Kidney glomerular epithelial cell (primary cell): Measurements from ENCODE around the gene CLDN22.

ENCODE experiments used
- DNase-seq: peaks from one replicate; lab custom pipeline; 2025; lab: John Stamatoyannopoulos, UW

Gene CLDN22

DNA sequence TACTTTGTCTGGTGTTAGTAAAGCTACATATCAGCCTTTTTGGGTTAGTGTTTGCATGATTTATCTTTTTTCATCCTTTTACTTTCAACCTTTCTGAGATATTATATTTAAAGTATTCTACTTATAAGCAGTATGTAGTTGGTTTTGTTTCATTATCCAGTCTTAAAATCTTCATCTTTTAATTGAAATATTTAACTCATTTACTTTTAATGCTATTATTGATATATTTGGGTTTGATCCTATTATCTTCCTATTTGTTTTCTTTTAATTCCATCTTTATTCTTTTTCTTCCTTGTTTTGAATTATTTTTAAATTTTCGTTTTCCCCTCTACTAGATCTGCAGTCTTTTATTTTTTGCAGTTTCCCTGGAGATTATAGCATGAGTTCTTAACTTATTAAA, 44.0 kb downstream of the CLDN22 start:
- DNase-seq = no peak

DNA sequence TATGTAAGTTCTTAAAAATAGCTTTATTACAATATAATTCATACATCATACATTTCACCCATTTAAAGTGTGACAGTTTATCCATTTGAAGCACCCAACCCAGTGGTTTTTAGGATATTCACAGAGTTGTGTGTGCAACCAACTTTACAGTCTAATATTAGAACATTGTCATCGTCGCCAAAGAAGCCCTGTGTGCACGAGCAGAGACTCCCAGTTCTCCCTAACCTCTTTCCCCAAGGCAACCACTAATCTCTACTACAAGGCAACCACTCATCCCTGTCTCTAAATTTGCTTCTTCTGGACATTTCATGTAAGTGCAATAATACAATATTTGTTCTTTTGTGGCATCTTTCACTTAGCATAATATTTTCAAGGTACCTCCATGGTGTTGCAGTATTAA, 47.7 kb downstream of the CLDN22 start:
- DNase-seq = no peak

DNA sequence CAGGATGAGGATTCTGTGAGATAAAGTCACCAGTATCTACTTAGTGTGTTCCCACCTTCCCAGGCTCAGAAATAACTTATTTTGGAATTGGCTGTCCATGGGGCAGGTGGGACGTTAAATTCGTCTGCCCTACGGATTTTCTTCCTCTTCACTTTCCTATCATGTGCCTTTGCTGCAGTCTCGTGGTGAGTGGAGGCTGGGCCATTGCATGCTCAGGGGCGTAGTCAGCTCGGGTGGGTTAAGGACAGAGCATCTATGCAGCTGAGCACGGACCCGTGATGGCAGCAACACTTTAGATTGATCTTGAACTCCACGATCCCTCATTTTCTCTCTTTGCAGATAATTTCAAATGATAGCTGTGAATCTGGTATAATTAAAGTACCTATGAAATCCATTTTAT, 51.5 kb downstream of the CLDN22 start:
- no peak for DNase-seq
